SK-N-SH treated with all-trans-retinoic acid at 6 μM for 48 hours (cell line): ENCODE results near the gene HES6.
A peak's percentile ranks its signal among the peaks of the same experiment; 100 is the strongest.

Experiments used
- ATAC-seq: fragments of 200-7000 bp; cut with Tn5 transposase; 3 replicates; pipeline ENCODE4 v1.9.1; 2020; ENCODE audit warnings: mild to moderate bottlenecking, moderate library complexity
- ARNTL ChIP-seq: fragments of 450-650 bp; formaldehyde crosslinking; IDR thresholded peaks from 2 replicates; pipeline ENCODE4 v1.5.0; 2020; ENCODE audit warnings: low read depth, mild to moderate bottlenecking, moderate library complexity, borderline replicate concordance
- ESRRG ChIP-seq: fragments of 250-450 bp; sonication (Bioruptor Pico); IDR thresholded peaks from 2 replicates; pipeline ENCODE4 v1.6.1; 2021; ENCODE audit warnings: mild to moderate bottlenecking
- GLIS3 ChIP-seq: fragments of 250-450 bp; sonication (Bioruptor Pico); IDR thresholded peaks from 2 replicates; pipeline ENCODE4 v1.5.0; 2020; ENCODE audit warnings: mild to moderate bottlenecking, moderate library complexity
- ISL1 ChIP-seq: fragments of 250-450 bp; sonication (Bioruptor Pico); IDR thresholded peaks from 2 replicates; pipeline ENCODE4 v2.1.2; 2022; ENCODE audit warnings: mild to moderate bottlenecking, moderate library complexity
- PATZ1 ChIP-seq: fragments of 250-450 bp; sonication (Bioruptor Pico); IDR thresholded peaks from 2 replicates; pipeline ENCODE4 v1.8.0; 2020; ENCODE audit warnings: mild to moderate bottlenecking, moderate library complexity, borderline replicate concordance
- PPARA ChIP-seq: fragments of 250-450 bp; sonication (Bioruptor Pico); IDR thresholded peaks from 2 replicates; pipeline ENCODE4 v1.5.0; 2020; ENCODE audit warnings: mild to moderate bottlenecking, borderline replicate concordance
- RARB ChIP-seq: fragments of 250-450 bp; sonication (Bioruptor Pico); IDR thresholded peaks from 2 replicates; pipeline ENCODE4 v1.8.0; 2021; ENCODE audit warnings: mild to moderate bottlenecking, moderate library complexity
- SNAI2 ChIP-seq: fragments of 250-450 bp; sonication (Bioruptor Pico); IDR thresholded peaks from 2 replicates; pipeline ENCODE4 v1.5.0; 2020; ENCODE audit warnings: mild to moderate bottlenecking, moderate library complexity
- TCF4 ChIP-seq: fragments of 250-450 bp; sonication (Bioruptor Pico); IDR thresholded peaks from 2 replicates; pipeline ENCODE4 v1.8.0; 2021; ENCODE audit warnings: mild to moderate bottlenecking, moderate library complexity, borderline replicate concordance
- TOX ChIP-seq: fragments of 250-450 bp; sonication (Bioruptor Pico); IDR thresholded peaks from 2 replicates; pipeline ENCODE4 v1.8.0; 2021; ENCODE audit warnings: mild to moderate bottlenecking, moderate library complexity, borderline replicate concordance
- TSHZ2 ChIP-seq: fragments of 250-450 bp; sonication (Bioruptor Pico); IDR thresholded peaks from 2 replicates; pipeline ENCODE4 v1.5.0; 2020; ENCODE audit warnings: mild to moderate bottlenecking, moderate library complexity
- ZC3H10 ChIP-seq: fragments of 250-450 bp; sonication (Bioruptor Pico); IDR thresholded peaks from 2 replicates; pipeline ENCODE4 v1.5.1; 2021; ENCODE audit warnings: mild to moderate bottlenecking, moderate library complexity
- ZFP3 ChIP-seq: fragments of 250-450 bp; sonication (Bioruptor Pico); IDR thresholded peaks from 2 replicates; pipeline ENCODE4 v1.5.0; 2020; ENCODE audit warnings: mild to moderate bottlenecking, moderate library complexity
- ZFP30 ChIP-seq: fragments of 450-650 bp; formaldehyde crosslinking; IDR thresholded peaks from 2 replicates; pipeline ENCODE4 v1.5.0; 2022; ENCODE audit warnings: mild to moderate bottlenecking, moderate library complexity
- ZNF565 ChIP-seq: fragments of 450-650 bp; formaldehyde crosslinking; conservative IDR thresholded peaks from 2 replicates; pipeline ENCODE4 v1.5.0; 2020; ENCODE audit warnings: low read depth, mild to moderate bottlenecking, moderate library complexity
- ZNF70 ChIP-seq: fragments of 450-650 bp; formaldehyde crosslinking; IDR thresholded peaks from 2 replicates; pipeline ENCODE4 v1.5.0; 2020; ENCODE audit warnings: mild to moderate bottlenecking, moderate library complexity
- ZNF8 ChIP-seq: fragments of 450-650 bp; formaldehyde crosslinking; IDR thresholded peaks from 2 replicates; pipeline ENCODE4 v1.5.0; 2020; ENCODE audit warnings: mild to moderate bottlenecking, moderate library complexity
- TF ChIP-seq, protein P1 (sequence below): fragments of 250-450 bp; sonication (Bioruptor Pico); IDR thresholded peaks from 2 replicates; pipeline ENCODE4 v1.5.1; 2020; ENCODE audit warnings: low read depth, mild to moderate bottlenecking, moderate library complexity
- TF ChIP-seq, protein P2 (sequence below): fragments of 250-450 bp; sonication (Bioruptor Pico); IDR thresholded peaks from 2 replicates; pipeline ENCODE4 v1.8.0; 2021; ENCODE audit warnings: low read depth, mild to moderate bottlenecking, moderate library complexity, borderline replicate concordance
- TF ChIP-seq, protein P3 (sequence below): fragments of 250-450 bp; sonication (Bioruptor Pico); IDR thresholded peaks from 2 replicates; pipeline ENCODE4 v1.5.1; 2021; ENCODE audit warnings: mild to moderate bottlenecking, moderate library complexity

Gene HES6

DNA sequence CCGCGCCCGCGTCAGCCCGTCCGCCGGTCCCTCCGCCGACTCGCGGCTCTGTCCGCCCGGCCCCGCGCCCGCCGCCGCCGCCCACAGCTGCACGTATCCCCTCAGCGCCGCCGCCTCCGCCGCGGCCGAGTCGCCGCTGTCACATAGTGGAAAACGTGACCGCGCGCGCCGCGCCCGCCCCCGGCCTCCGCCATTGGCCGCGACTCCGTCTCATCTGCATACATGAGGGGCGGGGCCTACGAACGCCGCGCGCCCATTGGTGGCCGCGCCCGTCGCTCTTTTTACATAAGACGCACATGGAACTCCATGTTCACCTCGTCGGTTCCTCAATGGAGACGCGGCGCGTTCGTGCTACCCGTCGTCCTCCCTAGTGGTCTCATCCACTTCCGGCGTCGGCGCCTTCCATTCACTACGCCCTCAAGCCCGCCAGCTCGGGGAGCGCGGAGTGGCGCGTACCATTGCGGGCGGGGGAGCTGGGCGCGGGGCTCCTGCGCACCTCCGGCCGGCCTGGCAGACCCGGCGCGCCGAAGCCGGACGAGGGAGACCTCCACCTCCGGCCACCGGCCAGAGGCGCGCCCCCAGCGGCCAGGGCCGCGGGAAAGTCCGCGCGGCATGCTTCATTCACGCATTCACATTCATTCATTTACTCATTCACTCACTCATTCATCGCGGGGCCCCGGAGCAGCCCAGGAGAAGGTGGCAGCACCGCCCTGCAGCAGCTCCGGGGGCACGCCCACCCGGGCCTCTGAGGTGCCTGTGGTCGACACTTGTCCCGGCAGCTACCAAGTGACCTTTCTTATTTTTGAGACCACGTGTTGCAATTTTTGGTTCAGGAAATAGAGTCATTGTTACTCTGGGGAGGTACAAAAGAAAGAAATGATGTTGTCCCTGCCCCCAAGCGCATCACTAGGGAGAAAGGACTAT is 49.1 kb upstream of the HES6 start:
- peak; percentile 90 for ATAC-seq
- TF ChIP-seq ARNTL (CRISPR knock-in tag) (peak; percentile 100), TCF4 (CRISPR knock-in tag) (no peak)

DNA sequence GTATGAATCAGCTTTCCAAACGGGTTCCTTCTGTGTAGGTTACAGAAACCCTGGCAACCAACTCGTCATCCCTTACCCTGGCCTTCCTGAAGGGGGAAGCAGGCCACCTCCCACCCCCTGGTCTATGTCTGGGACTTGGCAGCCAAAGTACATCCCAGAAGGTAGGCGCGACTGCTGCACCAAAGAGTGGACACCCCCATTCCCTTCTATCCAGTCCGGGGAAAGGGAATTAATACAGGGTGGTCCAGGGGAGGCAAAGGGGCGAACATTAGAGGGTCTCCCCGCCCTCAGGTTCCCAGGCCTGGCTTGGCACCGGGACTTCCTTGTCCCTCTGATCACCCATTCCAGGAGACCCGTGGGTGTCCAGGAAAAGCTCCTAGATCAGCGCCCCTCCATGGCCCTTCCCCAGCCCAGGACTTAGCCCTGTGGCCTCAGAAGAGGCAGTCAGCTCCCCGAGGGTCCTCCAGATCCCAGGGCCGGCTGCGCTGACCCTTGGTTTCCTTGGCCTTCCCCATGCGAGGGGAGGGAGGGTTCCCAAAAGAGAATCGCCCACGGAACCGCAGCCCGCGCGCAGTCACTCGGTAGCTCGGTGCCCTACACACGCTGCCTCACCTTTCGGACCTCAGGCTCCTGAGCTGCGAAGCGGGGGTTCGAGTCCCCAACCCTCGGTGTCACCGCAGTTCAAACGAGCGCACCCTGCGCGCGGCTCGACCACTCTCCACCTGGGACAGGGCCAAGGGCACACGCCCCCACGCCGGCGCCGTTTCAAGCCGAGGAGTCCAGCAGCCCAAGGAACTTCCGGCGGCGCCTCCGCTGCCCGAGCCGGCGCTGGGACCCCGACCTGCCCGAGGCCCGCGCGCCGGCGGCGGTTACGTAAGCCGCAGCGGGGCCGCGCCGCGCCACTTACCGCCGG is 48.2 kb upstream of the HES6 start, which contains the start of gene PER2:
PER2 (minus strand) TSS at position 874 of the 913 bp plus-strand sequence. CDS start 10,674 bp downstream, outside the sequence.
- ATAC-seq = peak; percentile 65

DNA sequence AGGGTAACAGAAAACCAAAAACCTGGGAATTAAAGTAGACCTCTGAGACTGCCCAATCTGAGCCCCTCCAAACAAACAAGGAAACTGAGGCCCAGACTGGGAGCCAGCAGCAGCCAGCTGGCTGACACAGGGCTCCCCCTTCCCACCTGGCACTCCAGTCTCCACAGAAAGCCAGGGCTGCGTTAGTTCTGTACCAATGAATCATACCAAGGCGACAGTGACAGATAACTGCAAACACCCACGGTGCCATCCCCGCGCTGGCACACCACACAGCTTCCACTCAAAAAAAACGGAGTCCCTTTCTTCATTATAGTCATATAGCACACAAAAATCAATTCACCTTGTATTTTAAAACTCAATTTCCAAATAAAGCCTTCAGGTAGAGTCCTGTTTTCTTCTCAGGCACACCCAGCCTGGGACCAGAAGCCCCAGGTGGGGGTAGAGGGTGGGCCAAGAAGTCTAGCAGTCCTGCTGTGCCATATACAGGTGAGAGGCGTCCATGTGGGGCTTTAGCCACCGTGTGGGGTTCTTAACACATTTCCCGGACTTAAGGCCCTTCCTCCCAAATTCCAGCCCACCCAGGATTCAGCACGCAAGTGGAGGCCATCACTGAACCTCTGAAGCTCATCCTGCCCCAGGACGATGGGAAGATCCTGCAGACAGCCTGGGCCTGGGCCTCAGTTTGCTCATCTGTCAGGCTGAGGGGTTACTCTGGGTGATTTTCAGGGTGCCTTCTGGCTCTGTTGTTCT is 47.3 kb upstream of the HES6 start:
- ATAC-seq = no peak
- TF ChIP-seq ZFP3 (CRISPR knock-in tag) (no peak), ZC3H10 (CRISPR knock-in tag) (no peak), ARNTL (CRISPR knock-in tag) (no peak), RARB (no peak), PPARA (no peak), ZNF70 (no peak), SNAI2 (CRISPR knock-in tag) (no peak), ESRRG (CRISPR knock-in tag) (no peak)
- TF ChIP-seq, protein P1, sequence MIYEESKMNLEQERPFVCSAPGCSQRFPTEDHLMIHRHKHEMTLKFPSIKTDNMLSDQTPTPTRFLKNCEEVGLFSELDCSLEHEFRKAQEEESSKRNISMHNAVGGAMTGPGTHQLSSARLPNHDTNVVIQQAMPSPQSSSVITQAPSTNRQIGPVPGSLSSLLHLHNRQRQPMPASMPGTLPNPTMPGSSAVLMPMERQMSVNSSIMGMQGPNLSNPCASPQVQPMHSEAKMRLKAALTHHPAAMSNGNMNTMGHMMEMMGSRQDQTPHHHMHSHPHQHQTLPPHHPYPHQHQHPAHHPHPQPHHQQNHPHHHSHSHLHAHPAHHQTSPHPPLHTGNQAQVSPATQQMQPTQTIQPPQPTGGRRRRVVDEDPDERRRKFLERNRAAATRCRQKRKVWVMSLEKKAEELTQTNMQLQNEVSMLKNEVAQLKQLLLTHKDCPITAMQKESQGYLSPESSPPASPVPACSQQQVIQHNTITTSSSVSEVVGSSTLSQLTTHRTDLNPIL (CRISPR knock-in tag) = no peak
- TF ChIP-seq, all 23 proteins: peak for 0

More for the DNA sequence above, 48.2 kb upstream of the HES6 start, which contains the start of gene PER2:
- TF ChIP-seq RARB = no peak
- no peak for TF ChIP-seq ZNF8 (CRISPR knock-in tag)
- TF ChIP-seq, all 23 proteins: peak for 0

- no peak for TF ChIP-seq ZFP30 (CRISPR knock-in tag)
- no peak for TF ChIP-seq RARB
- no peak for TF ChIP-seq ZNF565 (CRISPR knock-in tag)
- TF ChIP-seq GLIS3 (CRISPR knock-in tag) = no peak
- no peak for TF ChIP-seq TSHZ2 (CRISPR knock-in tag)
- TF ChIP-seq ISL1 (CRISPR knock-in tag) = no peak
- TF ChIP-seq, protein P1 (CRISPR knock-in tag) = no peak
- TF ChIP-seq ARNTL (CRISPR knock-in tag) = no peak
- TF ChIP-seq ESRRG (CRISPR knock-in tag) = no peak
- no peak for TF ChIP-seq ZC3H10 (CRISPR knock-in tag)
- TF ChIP-seq PATZ1 (CRISPR knock-in tag) = no peak
- TF ChIP-seq, protein P2, sequence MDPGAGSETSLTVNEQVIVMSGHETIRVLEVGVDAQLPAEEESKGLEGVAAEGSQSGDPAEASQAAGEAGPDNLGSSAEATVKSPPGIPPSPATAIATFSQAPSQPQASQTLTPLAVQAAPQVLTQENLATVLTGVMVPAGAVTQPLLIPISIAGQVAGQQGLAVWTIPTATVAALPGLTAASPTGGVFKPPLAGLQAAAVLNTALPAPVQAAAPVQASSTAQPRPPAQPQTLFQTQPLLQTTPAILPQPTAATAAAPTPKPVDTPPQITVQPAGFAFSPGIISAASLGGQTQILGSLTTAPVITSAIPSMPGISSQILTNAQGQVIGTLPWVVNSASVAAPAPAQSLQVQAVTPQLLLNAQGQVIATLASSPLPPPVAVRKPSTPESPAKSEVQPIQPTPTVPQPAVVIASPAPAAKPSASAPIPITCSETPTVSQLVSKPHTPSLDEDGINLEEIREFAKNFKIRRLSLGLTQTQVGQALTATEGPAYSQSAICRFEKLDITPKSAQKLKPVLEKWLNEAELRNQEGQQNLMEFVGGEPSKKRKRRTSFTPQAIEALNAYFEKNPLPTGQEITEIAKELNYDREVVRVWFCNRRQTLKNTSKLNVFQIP (CRISPR knock-in tag) = no peak
- no peak for TF ChIP-seq ZNF8 (CRISPR knock-in tag)
- TF ChIP-seq, protein P3, sequence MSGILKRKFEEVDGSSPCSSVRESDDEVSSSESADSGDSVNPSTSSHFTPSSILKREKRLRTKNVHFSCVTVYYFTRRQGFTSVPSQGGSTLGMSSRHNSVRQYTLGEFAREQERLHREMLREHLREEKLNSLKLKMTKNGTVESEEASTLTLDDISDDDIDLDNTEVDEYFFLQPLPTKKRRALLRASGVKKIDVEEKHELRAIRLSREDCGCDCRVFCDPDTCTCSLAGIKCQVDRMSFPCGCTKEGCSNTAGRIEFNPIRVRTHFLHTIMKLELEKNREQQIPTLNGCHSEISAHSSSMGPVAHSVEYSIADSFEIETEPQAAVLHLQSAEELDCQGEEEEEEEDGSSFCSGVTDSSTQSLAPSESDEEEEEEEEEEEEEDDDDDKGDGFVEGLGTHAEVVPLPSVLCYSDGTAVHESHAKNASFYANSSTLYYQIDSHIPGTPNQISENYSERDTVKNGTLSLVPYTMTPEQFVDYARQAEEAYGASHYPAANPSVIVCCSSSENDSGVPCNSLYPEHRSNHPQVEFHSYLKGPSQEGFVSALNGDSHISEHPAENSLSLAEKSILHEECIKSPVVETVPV = no peak
- no peak for TF ChIP-seq TOX (CRISPR knock-in tag)
- TF ChIP-seq SNAI2 (CRISPR knock-in tag) = no peak
- no peak for TF ChIP-seq PPARA
- no peak for TF ChIP-seq TCF4 (CRISPR knock-in tag)
- no peak for TF ChIP-seq ZFP3 (CRISPR knock-in tag)
- TF ChIP-seq ZNF70 = no peak
- ATAC-seq = no peak
These were observed 46.7 kb upstream of the HES6 start for GRCh38 chr2:238286551-238286950.
